GM12891 (cell line): ENCODE results near the gene APOLD1.

Experiments
- PAX5 ChIP-seq: IDR thresholded peaks from 2 replicates; pipeline ENCODE4 v1.6.1; 2011; ENCODE audit warnings: low read length, moderate library complexity, mild to moderate bottlenecking; ENCODE audit not compliant: insufficient read depth, severe bottlenecking
- POLR2A ChIP-seq: IDR thresholded peaks from 2 replicates; pipeline ENCODE4 v1.6.1; 2011; ENCODE audit warnings: low read depth, low read length, control low read depth
- POLR2AphosphoS5 ChIP-seq: IDR thresholded peaks from 2 replicates; pipeline ENCODE4 v1.6.1; 2011; ENCODE audit warnings: low read depth, low read length, control low read depth
- TAF1 ChIP-seq: IDR thresholded peaks from 2 replicates; pipeline ENCODE4 v1.6.1; 2011; ENCODE audit warnings: low read depth, low read length, control low read depth

- TF ChIP-seq TAF1 = no peak
- TF ChIP-seq POLR2A = no peak
- no peak for TF ChIP-seq POLR2AphosphoS5
- TF ChIP-seq PAX5 = no peak
Measured at GRCh38 chr12:12817616-12818015, 32.2 kb downstream of the APOLD1 start.
